ENCODE data around the gene ECHDC3.

GRCh38 chr10:11795101-11795920 is 53.1 kb downstream of the ECHDC3 start:
- no peak for TF ChIP-seq CTCF (IDR thresholded peaks at IDR 0.05; ENCODE audit: low read depth, low read length, poor library complexity, severe bottlenecking)
- no peak for TF ChIP-seq EZH2phosphoT487 (IDR thresholded peaks at IDR 0.05; ENCODE audit: borderline replicate concordance, low read length)
